DND-41 (cell line): Measurements from ENCODE around the gene GABRR2.

Experiments
- ATAC-seq: fragments of 200-7000 bp; cut with Tn5 transposase; 3 replicates; pipeline ENCODE4 v1.9.1; 2021; ENCODE audit warnings: low read depth; ENCODE audit not compliant: insufficient read depth
- DNase-seq: peaks from one replicate; pipeline ENCODE4 v3.0.0-alpha.2; 2020
- H2AFZ ChIP-seq: 2 replicates; pipeline ENCODE4 v1.6.0; 2012; ENCODE audit warnings: low read depth, low read length
- H3K27ac ChIP-seq: 2 replicates; pipeline ENCODE4 v1.5.1; 2012; ENCODE audit warnings: low read length, inconsistent platforms
- H3K27me3 ChIP-seq: fragments of 200-600 bp; sonication (generic); 2 replicates; pipeline ENCODE4 v1.6.0; 2012; ENCODE audit warnings: low read length, mild to moderate bottlenecking, inconsistent platforms; ENCODE audit not compliant: insufficient read depth, poor library complexity
- H3K36me3 ChIP-seq: 2 replicates; pipeline ENCODE4 v1.5.1; 2012; ENCODE audit warnings: low read length, inconsistent platforms; ENCODE audit not compliant: insufficient read depth
- H3K4me1 ChIP-seq: 2 replicates; pipeline ENCODE4 v1.5.1; 2012; ENCODE audit warnings: mild to moderate bottlenecking, low read length; ENCODE audit not compliant: insufficient read depth
- H3K4me2 ChIP-seq: 2 replicates; pipeline ENCODE4 v1.6.0; 2012; ENCODE audit warnings: mild to moderate bottlenecking, moderate library complexity, low read length, inconsistent platforms; ENCODE audit not compliant: insufficient read depth
- H3K4me3 ChIP-seq, 2 experiments: fragments of 200-600 bp in 1 of 2; shearing (Covaris generic) in 1 of 2; 2 replicates each; pipeline ENCODE4 v1.5.1; 2012 to 2016; ENCODE audit warnings: inconsistent platforms in 2 of 2, low read length in 2 of 2, mild to moderate bottlenecking in 2 of 2, low read depth in 1 of 2, moderate library complexity in 1 of 2
- H3K79me2 ChIP-seq: 2 replicates; pipeline ENCODE4 v1.6.0; 2012; ENCODE audit warnings: low read length, inconsistent platforms; ENCODE audit not compliant: insufficient read depth
- H3K9ac ChIP-seq: 2 replicates; pipeline ENCODE4 v1.6.0; 2012; ENCODE audit warnings: low read depth, mild to moderate bottlenecking, inconsistent platforms, low read length, moderate library complexity
- H3K9me3 ChIP-seq: 2 replicates; pipeline ENCODE4 v1.5.1; 2012; ENCODE audit warnings: low read length, moderate library complexity, mild to moderate bottlenecking, inconsistent platforms; ENCODE audit not compliant: insufficient read depth, severe bottlenecking
- H4K20me1 ChIP-seq: 2 replicates; pipeline ENCODE4 v1.6.0; 2012; ENCODE audit warnings: low read length; ENCODE audit not compliant: insufficient read depth
- CTCF ChIP-seq: IDR thresholded peaks from 2 replicates; pipeline ENCODE4 v1.5.1; 2012; ENCODE audit warnings: borderline replicate concordance, low read length, moderate library complexity, mild to moderate bottlenecking; ENCODE audit not compliant: poor library complexity, severe bottlenecking; ENCODE audit errors: extremely low read depth
- EZH2 ChIP-seq: IDR thresholded peaks from 3 replicates; pipeline ENCODE4 v1.6.1; 2012; ENCODE audit warnings: borderline replicate concordance, low read depth, mild to moderate bottlenecking, moderate library complexity, low read length, inconsistent platforms; ENCODE audit not compliant: severe bottlenecking

GABRR2 gene

GRCh38 chr6:89321131-89321970, 6.3 kb upstream of the GABRR2 start:
- no peak overlapping the region for H3K4me3 ChIP-seq
- H3K79me2 ChIP-seq: no peaks in the 10 kb centered on the region
- no peaks in the 10 kb centered on the region for H3K27me3 ChIP-seq
- no peak for ATAC-seq
- TF ChIP-seq EZH2 (no peak), CTCF (no peak)
- no peak overlapping the region for H3K27ac ChIP-seq
- H3K4me1 ChIP-seq: no peaks in the 10 kb centered on the region
- peaks cover 6% of the 10 kb centered on the region; the same call in 1 of the 2 replicates for H3K36me3 ChIP-seq
- H4K20me1 ChIP-seq: no peaks in the 10 kb centered on the region
- H3K9me3 ChIP-seq: no peaks in the 10 kb centered on the region
- no peak overlapping the region for H3K9ac ChIP-seq
- no peak for DNase-seq
- no peak overlapping the region for H2AFZ ChIP-seq
- H3K4me2 ChIP-seq: no peak overlapping the region

GRCh38 chr6:89320012-89320559, 5.0 kb upstream of the GABRR2 start:
- H4K20me1 ChIP-seq: no peaks in the 10 kb centered on the region
- no peaks in the 10 kb centered on the region for H3K27me3 ChIP-seq
- H2AFZ ChIP-seq: no peak overlapping the region
- TF ChIP-seq EZH2: no peak
- H3K9ac ChIP-seq: no peak overlapping the region
- H3K9me3 ChIP-seq: no peaks in the 10 kb centered on the region
- ATAC-seq: no peak
- H3K79me2 ChIP-seq: no peaks in the 10 kb centered on the region
- H3K4me2 ChIP-seq: no peak overlapping the region
- no peaks in the 10 kb centered on the region for H3K36me3 ChIP-seq
- no peak overlapping the region for H3K27ac ChIP-seq
- no peaks in the 10 kb centered on the region for H3K4me1 ChIP-seq
- no peak overlapping the region for H3K4me3 ChIP-seq
- DNase-seq: no peak

- TF ChIP-seq EZH2: no peak
- no peak for TF ChIP-seq CTCF
- Histone ChIP-seq H3K4me3 (no peak overlapping the region), H3K4me1 (no peaks in the 10 kb centered on the region), H3K79me2 (no peaks in the 10 kb centered on the region), H4K20me1 (no peaks in the 10 kb centered on the region), H3K27ac (no peak overlapping the region), H3K4me2 (no peak overlapping the region), H3K9me3 (no peaks in the 10 kb centered on the region), H3K27me3 (no peaks in the 10 kb centered on the region), H3K9ac (no peak overlapping the region), H3K36me3 (no peaks in the 10 kb centered on the region), H2AFZ (no peak overlapping the region)
- ATAC-seq (no peak), DNase-seq (no peak)
Observed at GRCh38 chr6:89317067-89317466, 2.0 kb upstream of the GABRR2 start.

GRCh38 chr6:89314692-89315091, 407 bp downstream of the GABRR2 start:
- Histone ChIP-seq H3K79me2 (no peaks in the 10 kb centered on the region), H4K20me1 (no peaks in the 10 kb centered on the region; the same call in 1 of the 2 replicates), H3K4me2 (no peak overlapping the region), H3K9ac (no peak overlapping the region), H2AFZ (no peak overlapping the region), H3K4me1 (no peaks in the 10 kb centered on the region), H3K36me3 (no peaks in the 10 kb centered on the region), H3K27ac (no peak overlapping the region), H3K4me3 (no peak overlapping the region), H3K27me3 (no peaks in the 10 kb centered on the region), H3K9me3 (no peaks in the 10 kb centered on the region)
- DNase-seq (no peak), ATAC-seq (no peak)
- no peak for TF ChIP-seq EZH2
- TF ChIP-seq CTCF: no peak
